Activated CD4-positive, alpha-beta memory T cell treated with anti-CD3 and anti-CD28 coated beads, Interleukin-2, amount 10 ng/mL, durations not matched to agents 7 days and 5 days (primary cell): ENCODE results near the gene TGIF2. TPM values are rescaled to one million over a fixed set of nuclear protein-coding genes. Genes with fewer than 3 reads are reported as not detected.
A peak's percentile ranks its signal among the peaks of the same experiment; 100 is the strongest.

Experiments used
- CTCF ChIA-PET: fragments of 350-600 bp; sonication (Branson Sonifier 250); formaldehyde crosslinking; loops from one replicate; lab custom pipeline; 2021; ENCODE audit warnings: antibody characterized with exemption, inconsistent platforms; lab: Charles Lee
- POLR2A ChIA-PET: fragments of 350-600 bp; sonication (Branson Sonifier 250); formaldehyde crosslinking; loops from one replicate; lab custom pipeline; 2021; ENCODE audit warnings: antibody characterized with exemption; lab: Charles Lee
- DNase-seq: peaks from one replicate; pipeline ENCODE4 v3.0.0-alpha.2; 2020
- H3K27ac Mint-ChIP-seq: one replicate; pipeline ENCODE4 v1.8.0; 2021; ENCODE audit warnings: mild to moderate bottlenecking, mixed read lengths
- H3K27me3 Mint-ChIP-seq: one replicate; pipeline ENCODE4 v1.8.0; 2021; ENCODE audit warnings: mixed read lengths
- H3K36me3 Mint-ChIP-seq: one replicate; pipeline ENCODE4 v1.8.0; 2021; ENCODE audit warnings: low read depth, mixed read lengths
- H3K4me1 Mint-ChIP-seq: one replicate; pipeline ENCODE4 v1.8.0; 2021; ENCODE audit warnings: mixed read lengths
- H3K4me3 Mint-ChIP-seq: one replicate; pipeline ENCODE4 v1.8.0; 2021; ENCODE audit warnings: mild to moderate bottlenecking, mixed read lengths
- H3K9me3 Mint-ChIP-seq: one replicate; pipeline ENCODE4 v1.8.0; 2021; ENCODE audit warnings: mixed read lengths
- total RNA-seq, 2 experiments: library from RNA; stranded (reverse); gene quantifications; one replicate each; pipeline ENCODE4 v1.2.3, GENCODE V29; 2021

The TGIF2 gene
- total RNA-seq, 2 experiments from 2014 or later, result 28.0 to 33.5 TPM

GRCh38 chr20:36613974-36614373, 40.6 kb downstream of the TGIF2 start:
- Mint-ChIP-seq H3K9me3 (no peaks in the 10 kb centered on the region), H3K4me3 (no peak overlapping the region), H3K36me3 (peaks cover 63% of the 10 kb centered on the region), H3K27me3 (no peaks in the 10 kb centered on the region), H3K4me1 (peaks cover 9% of the 10 kb centered on the region), H3K27ac (no peak overlapping the region)
- DNase-seq, result no peak
- ChIA-PET POLR2A (interaction anchor here (1.2 to 3.6 kb wide), 4 partner anchors 8 to 30 kb away, joined by 3 to 32 read pairs (median 6); partner anchors contain the start of genes RAB5IF and SLA2), CTCF (interaction anchor here (1.1 to 3.4 kb wide), 6 partner anchors 8 to 250 kb away, joined by 3 to 28 read pairs (median 3); partner anchors contain the start of genes DSN1, RAB5IF and TGIF2)

DNA sequence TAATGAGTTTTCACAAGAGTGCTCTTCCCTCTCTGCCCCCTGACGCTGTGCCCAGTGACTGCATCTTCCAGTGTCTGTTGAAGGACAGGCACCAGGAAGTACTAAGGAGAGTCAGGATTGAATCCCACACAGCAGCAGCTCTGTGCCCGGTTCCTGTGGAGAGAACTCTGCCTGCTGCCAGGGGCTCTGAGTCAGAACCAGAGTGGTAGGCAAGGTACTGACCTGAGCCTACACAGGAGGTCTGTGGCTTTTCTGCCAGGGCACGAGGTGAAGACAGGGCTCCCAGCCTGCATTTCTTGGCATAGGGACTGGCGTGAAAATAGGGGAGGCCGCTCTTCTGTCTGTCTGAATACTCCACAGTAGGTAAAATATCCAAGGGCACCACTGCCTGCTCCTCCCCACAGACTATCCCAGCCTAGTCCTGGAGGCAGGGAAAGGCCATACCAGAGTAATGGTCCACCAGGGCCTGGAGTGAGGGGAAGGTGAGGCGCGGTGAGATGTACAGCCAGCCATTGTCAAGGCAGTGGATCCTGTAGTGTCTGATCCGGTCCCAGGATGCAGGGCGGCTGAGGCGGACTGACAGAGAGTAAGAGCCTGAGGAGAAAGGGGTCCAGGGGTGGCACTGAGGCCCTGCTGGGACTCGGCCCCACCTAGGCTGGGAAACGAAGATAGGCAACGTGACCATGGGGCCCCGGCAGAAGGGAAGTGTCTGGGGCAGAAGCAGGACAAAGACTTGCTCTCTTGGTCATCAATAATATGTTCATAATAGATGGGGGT, 41.6 kb downstream of the TGIF2 start:
- H3K27me3 Mint-ChIP-seq, result no peaks in the 10 kb centered on the region
- DNase-seq, result no peak
- no peak overlapping the region for H3K4me3 Mint-ChIP-seq
- peaks cover 55% of the 10 kb centered on the region for H3K36me3 Mint-ChIP-seq
- CTCF ChIA-PET, result interaction anchor here (1.1 to 1.4 kb wide), 4 partner anchors 9 to 159 kb away, joined by 3 to 4 read pairs (median 3); partner anchors contain the start of genes DSN1, RAB5IF and TGIF2
- no peaks in the 10 kb centered on the region for H3K9me3 Mint-ChIP-seq
- peak overlapping the region; percentile 52 for H3K27ac Mint-ChIP-seq
- peaks cover 9% of the 10 kb centered on the region for H3K4me1 Mint-ChIP-seq
- POLR2A ChIA-PET, result interaction anchor here (1.2 to 3.6 kb wide), 3 partner anchors 9 to 29 kb away, joined by 3 to 32 read pairs (median 7); partner anchors contain the start of genes RAB5IF and SLA2

- POLR2A ChIA-PET, result no interaction called here
- CTCF ChIA-PET, result no interaction called here
- Mint-ChIP-seq H3K4me3 (no peak overlapping the region), H3K27me3 (no peaks in the 10 kb centered on the region), H3K27ac (no peak overlapping the region), H3K4me1 (peaks cover 18% of the 10 kb centered on the region), H3K36me3 (peaks cover 38% of the 10 kb centered on the region), H3K9me3 (no peaks in the 10 kb centered on the region)
- no peak for DNase-seq
Measured at GRCh38 chr20:36620917-36621316, 47.5 kb downstream of the TGIF2 start.

DNA sequence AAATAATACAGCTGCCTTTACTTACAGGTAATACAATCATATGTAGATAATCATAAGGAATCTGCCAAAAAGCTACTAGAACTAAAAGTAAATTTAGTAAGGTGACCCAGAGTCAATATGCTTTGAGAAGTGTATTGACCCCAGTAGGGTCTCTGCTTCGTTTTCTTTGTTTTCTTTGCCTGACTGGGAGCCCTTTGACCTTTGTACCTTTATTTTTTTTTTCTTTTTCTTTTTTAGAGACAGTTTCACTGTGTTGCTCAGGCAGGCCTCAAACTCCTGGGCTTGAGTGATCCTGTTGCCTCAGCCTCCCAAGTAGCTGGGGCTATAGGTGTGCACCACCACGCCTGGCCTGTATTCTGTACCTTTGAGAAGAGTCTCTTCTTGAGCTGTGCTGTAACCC, 50.0 kb downstream of the TGIF2 start:
- Mint-ChIP-seq H3K27ac (peak overlapping the region; percentile 4), H3K9me3 (no peaks in the 10 kb centered on the region), H3K4me3 (no peak overlapping the region), H3K27me3 (no peaks in the 10 kb centered on the region), H3K4me1 (peaks cover 29% of the 10 kb centered on the region), H3K36me3 (peaks cover 57% of the 10 kb centered on the region)
- ChIA-PET CTCF (interaction anchor here (1.5 to 2.3 kb wide), 2 partner anchors 11 to 18 kb away, joined by 6 to 8 read pairs; partner anchors contain the start of gene RAB5IF), POLR2A (interaction anchor here (0.7 to 1.5 kb wide), 5 partner anchors 9 to 123 kb away, joined by 3 to 5 read pairs (median 4); partner anchors contain the start of gene SLA2)
- no peak for DNase-seq

- peak overlapping the region; percentile 16 for H3K27ac Mint-ChIP-seq
- POLR2A ChIA-PET, result interaction anchor here (0.7 to 1.5 kb wide), 4 partner anchors 8 to 21 kb away, joined by 3 to 5 read pairs (median 4); partner anchors contain the start of gene SLA2
- no peaks in the 10 kb centered on the region for H3K9me3 Mint-ChIP-seq
- H3K27me3 Mint-ChIP-seq, result no peaks in the 10 kb centered on the region
- H3K36me3 Mint-ChIP-seq, result peaks cover 60% of the 10 kb centered on the region
- no peak for DNase-seq
- H3K4me1 Mint-ChIP-seq, result peaks cover 33% of the 10 kb centered on the region
- CTCF ChIA-PET, result interaction anchor here (2.3 kb wide), 1 partner anchor 19 kb away, joined by 8 read pairs; the partner anchor contains the start of gene RAB5IF
- H3K4me3 Mint-ChIP-seq, result no peak overlapping the region
Measured at GRCh38 chr20:36624068-36624943, 50.9 kb downstream of the TGIF2 start.

DNA sequence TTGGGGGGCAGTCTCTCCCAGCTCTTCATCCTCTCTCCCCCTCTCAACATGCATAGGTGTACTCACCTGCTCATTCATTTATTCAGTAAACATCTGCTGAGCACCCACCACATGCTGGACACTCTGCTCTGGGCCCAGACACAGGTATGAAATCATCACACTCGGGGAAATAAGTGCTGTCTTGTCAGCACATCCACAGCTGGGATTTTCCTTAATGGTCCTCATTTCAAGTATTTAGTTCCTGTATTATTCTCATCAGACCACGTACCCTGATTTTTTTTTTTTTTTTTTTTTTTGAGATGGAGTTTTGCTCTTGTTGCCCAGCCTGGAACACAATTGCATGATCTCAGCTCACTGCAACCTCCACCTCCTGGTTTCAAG, 51.5 kb downstream of the TGIF2 start:
- CTCF ChIA-PET, result interaction anchor here (2.3 kb wide), 1 partner anchor 20 kb away, joined by 8 read pairs; the partner anchor contains the start of gene RAB5IF
- Mint-ChIP-seq H3K27ac (peak overlapping the region; percentile 57), H3K4me3 (no peak overlapping the region), H3K36me3 (peaks cover 65% of the 10 kb centered on the region), H3K27me3 (no peaks in the 10 kb centered on the region), H3K9me3 (no peaks in the 10 kb centered on the region), H3K4me1 (peaks cover 39% of the 10 kb centered on the region)
- DNase-seq, result no peak
- POLR2A ChIA-PET, result interaction anchor here (1.2 to 1.5 kb wide), 2 partner anchors 13 to 19 kb away, joined by 4 to 5 read pairs; no protein-coding TSS in a partner anchor

- Mint-ChIP-seq H3K27me3 (no peaks in the 10 kb centered on the region), H3K9me3 (no peaks in the 10 kb centered on the region), H3K4me3 (no peak overlapping the region), H3K4me1 (peaks cover 54% of the 10 kb centered on the region), H3K36me3 (peaks cover 77% of the 10 kb centered on the region), H3K27ac (peak overlapping the region; percentile 37)
- no peak for DNase-seq
- CTCF ChIA-PET, result no interaction called here
- POLR2A ChIA-PET, result interaction anchor here (1.1 to 7.3 kb wide), 3 partner anchors 16 to 25 kb away, joined by 3 to 75 read pairs (median 6); partner anchors contain the start of gene SLA2
Measured at GRCh38 chr20:36628076-36628475, 54.7 kb downstream of the TGIF2 start.

DNA sequence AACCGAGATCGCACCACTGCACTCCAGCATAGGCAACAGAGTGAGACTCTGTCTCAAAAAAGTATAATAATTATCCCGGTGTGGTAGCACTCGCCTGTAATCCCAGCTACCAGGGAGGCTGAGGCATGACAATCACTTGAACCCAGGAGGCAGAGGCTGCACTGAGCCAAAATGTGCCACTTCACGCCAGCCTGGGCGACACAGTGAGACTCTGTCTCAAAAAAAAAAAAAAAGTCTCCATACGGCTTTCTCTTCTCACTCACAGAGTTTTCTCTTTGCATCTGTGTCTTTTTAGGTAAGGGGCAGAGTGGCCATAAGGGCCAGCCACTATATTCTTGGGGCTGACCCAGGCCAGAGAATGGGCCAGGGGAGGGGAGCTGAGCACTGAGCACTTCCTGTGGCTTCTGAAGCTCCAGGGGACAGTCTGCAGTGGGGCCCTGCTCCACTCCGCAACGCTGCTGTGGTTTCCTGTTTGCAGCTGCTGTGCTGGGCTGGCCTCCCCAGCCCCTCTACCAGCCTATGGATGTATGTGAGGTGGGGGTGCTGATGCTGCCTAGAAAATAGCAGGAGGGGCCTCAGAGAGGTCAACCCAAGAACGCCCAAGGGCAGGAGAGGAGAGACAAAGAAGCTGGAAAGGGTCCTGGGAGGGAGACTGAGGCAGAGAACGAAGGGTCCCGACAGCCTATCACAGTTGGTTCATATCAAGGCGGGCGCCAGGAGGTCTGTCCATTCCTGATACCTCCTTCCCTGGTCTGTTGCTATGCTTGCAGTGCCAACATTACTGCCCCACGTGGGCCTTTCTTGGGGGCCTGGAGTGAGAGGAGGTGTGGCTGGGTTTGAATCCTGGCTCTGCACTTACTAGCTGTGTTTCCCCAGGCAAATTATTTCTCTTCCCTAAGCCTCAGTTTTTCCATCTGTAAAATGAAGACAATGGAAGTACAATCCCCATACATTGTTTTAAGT, 56.6 kb downstream of the TGIF2 start:
- Mint-ChIP-seq H3K4me3 (peak overlapping the region; percentile 58), H3K4me1 (peaks cover 44% of the 10 kb centered on the region), H3K27ac (peak overlapping the region; percentile 94), H3K27me3 (no peaks in the 10 kb centered on the region), H3K36me3 (peaks cover 67% of the 10 kb centered on the region), H3K9me3 (no peaks in the 10 kb centered on the region)
- peak; percentile 70 for DNase-seq
- CTCF ChIA-PET, result interaction anchor here (0.7 to 2.0 kb wide), 8 partner anchors 9 to 235 kb away, joined by 3 to 11 read pairs (median 4); partner anchors contain the start of gene SLA2
- POLR2A ChIA-PET, result interaction anchor here (0.6 to 7.3 kb wide), 7 partner anchors 16 to 143 kb away, joined by 3 to 75 read pairs (median 6); partner anchors contain the start of genes RAB5IF, SLA2 and TGIF2

- H3K27me3 Mint-ChIP-seq, result no peaks in the 10 kb centered on the region
- POLR2A ChIA-PET, result interaction anchor here (1.5 to 7.3 kb wide), 2 partner anchors 14 to 395 kb away, joined by 3 to 75 read pairs; partner anchors contain the start of genes AAR2 and SLA2
- peak overlapping the region; percentile 44 for H3K27ac Mint-ChIP-seq
- CTCF ChIA-PET, result interaction anchor here (0.6 kb wide), 1 partner anchor 21 kb away, joined by 3 read pairs; no protein-coding TSS in a partner anchor
- no peak for DNase-seq
- H3K36me3 Mint-ChIP-seq, result peaks cover 70% of the 10 kb centered on the region
- no peak overlapping the region for H3K4me3 Mint-ChIP-seq
- H3K9me3 Mint-ChIP-seq, result no peaks in the 10 kb centered on the region
- H3K4me1 Mint-ChIP-seq, result peaks cover 44% of the 10 kb centered on the region
Measured at GRCh38 chr20:36631646-36632045, 58.2 kb downstream of the TGIF2 start.

DNA sequence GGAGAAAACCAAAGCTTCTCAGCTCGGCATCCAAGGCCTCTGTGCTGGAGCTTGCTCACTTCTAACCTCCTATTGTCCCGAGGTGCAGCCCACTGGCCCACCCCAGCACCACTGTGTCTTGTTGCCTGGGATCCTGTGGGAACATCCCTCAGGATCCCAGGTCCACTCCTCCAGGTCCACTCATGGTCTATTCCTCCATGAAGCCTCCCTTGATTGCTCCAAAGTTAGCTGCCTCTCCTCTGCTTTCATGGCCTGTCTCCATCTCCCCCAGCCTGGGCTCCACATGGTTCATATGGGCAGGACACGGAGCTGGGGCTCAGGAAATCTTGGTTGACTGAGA, 58.7 kb downstream of the TGIF2 start:
- DNase-seq, result no peak
- Mint-ChIP-seq H3K4me1 (peaks cover 42% of the 10 kb centered on the region), H3K27me3 (no peaks in the 10 kb centered on the region), H3K27ac (peak overlapping the region; percentile 44), H3K4me3 (no peak overlapping the region), H3K36me3 (peaks cover 69% of the 10 kb centered on the region), H3K9me3 (no peaks in the 10 kb centered on the region)
- CTCF ChIA-PET, result interaction anchor here (0.6 to 0.8 kb wide), 2 partner anchors 19 to 22 kb away, joined by 3 read pairs; no protein-coding TSS in a partner anchor
- POLR2A ChIA-PET, result interaction anchor here (1.0 to 7.3 kb wide), 3 partner anchors 8 to 396 kb away, joined by 3 to 75 read pairs (median 4); partner anchors contain the start of genes AAR2 and SLA2
